GM19099 (cell line): ENCODE results near the gene MAP1B.

Experiments
- POLR2A ChIP-seq: IDR thresholded peaks from 3 replicates; pipeline ENCODE4 v1.6.1; 2011; ENCODE audit warnings: low read depth; ENCODE audit not compliant: insufficient read length; ENCODE audit errors: extremely low read depth

The MAP1B gene

DNA sequence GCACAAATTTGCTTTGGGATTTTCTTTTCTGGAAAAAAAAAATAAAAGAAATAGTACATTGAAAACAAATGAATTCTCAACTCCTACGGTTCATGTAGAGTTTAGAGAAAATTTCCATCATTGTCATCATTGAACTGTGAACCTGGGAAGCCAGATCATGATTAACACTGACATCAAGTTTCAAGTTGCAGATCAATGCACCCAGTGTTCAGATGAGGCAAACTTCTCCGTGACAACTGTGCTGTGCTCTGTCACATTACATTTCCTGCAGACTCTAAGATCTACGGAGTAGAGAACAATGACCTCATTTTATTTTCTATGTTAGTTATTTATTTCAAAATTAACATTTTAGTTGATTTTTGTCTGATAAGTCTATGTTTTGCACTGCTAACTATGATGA is 99.7 kb downstream of the MAP1B start:
- TF ChIP-seq POLR2A: no peak

DNA sequence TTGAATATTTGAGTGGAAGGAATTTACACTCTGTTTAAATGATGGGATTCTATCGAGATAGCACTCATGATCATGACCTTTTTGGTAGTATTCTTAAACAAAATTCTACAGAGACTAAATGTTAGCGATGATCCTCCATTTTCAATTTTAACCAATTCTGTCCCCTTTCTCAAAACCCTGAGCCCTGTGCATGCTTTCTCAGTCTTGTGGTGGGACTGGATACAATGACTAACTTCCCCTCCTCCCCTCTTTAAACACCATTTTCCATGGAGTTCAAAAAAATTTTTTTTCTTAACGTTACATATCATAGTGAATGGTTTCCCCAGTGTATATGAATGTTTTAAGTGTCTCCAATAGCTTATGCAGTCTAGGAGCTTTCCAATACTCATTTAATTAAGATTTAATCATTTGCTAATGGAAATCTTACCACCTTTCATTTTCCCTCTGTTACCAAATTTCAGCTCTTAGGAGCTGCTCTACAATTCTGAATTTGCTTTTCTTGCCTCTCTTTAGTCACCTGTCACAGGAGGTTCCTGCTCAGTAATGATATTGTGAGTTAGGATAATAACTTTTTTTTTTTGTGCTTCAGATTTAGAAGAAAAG is 101.2 kb downstream of the MAP1B start:
- no peak for TF ChIP-seq POLR2A

DNA sequence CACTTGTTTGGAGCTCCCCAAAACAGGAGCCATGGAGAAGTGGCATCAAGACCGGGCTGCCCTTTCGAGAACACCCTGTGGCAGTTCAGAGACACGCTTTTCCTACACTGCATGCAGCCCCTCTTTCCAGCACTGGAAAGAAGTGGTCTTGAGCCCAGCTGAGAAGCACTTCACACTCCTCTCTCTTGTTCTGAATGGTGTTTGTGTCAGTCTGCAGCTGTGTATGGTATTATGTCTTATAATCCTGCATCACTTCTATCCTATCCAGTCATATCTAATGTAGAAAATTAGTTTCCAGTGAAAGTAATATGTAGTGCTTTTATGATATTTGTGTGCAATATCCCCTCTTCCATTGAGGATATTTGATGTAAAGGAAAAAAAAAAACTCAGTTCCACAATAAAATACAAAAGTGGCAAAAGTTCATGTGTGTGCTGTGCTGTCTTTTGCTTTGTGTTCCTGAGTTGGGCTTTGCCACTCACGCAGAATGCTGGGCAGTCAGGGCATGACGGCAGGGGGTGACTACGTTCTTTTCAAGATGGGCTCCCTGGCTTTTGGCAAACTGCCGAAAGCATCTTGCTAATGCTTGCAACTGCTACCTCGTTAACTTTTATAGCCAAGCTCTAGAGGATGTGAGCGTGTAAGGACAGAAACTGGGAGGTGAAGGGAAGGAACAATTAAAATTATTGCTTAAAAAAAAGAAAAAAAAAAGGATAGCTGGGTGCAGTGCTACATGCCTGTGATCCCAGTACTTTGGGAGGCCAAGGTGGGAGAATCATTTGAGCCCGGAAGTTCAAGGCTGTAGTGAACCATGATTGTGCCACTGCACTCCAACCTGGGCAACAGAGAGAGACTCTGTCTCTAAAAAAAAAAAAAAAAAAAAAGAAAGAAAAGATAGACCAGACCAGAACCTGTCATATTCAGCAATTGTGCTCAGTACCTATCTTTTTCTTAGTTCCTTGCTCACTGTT is 102.2 kb downstream of the MAP1B start:
- TF ChIP-seq POLR2A: no peak

DNA sequence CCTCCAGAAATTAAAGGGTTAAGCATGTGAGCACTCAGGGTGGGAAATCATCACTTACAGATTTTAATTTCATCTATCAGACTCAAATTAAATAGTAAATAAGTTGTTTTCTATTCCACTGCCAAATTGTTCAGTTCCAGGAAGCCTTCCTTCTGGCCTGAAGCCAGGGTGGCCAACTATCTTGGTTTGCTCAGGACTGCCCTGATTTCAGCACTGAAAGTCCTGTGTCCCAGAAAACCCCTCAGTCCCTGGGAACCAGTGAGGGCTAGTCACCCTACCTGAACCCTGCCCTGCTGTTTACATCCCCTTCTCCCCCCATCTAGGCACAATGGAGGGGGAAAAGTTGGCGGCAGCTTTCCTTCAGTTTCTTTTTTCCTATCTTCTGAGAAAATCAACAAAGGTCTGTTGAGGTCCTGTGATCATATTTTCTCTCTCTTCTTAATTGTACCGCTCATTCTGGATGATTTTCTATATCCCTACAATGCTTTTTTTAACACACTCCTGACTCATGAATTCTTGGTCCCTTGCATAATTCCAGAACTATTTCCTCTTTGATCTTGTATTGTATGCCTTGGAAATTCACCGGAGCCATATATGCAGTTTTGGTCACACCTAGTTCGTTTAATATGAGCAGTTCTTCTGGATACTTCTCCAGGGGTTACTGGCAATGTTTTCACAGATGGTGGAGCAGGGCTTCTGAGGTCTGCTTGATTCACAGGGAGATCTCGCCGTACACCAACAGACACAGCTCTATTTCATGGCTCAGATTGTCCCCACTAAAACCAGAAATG is 103.8 kb downstream of the MAP1B start:
- TF ChIP-seq POLR2A: no peak

DNA sequence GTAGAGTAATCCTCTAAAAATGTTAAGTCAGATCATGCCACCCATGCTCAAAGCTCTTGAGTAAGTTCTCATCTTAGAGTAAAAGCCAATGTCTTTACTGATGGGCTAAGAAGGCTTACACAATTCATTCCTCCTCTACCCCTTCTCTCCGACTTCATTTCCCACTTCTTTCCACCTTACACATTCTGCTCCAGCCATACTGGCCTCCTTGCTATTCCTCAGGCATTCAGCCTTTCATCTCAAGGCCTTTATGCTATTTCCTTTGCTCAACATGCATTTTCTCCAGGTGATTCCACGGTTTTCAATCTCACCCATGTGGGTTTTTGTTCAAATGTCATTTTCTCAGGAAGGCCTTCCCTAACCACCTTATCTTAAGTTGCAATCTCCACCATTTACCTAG is 104.9 kb downstream of the MAP1B start:
- TF ChIP-seq POLR2A: no peak

DNA sequence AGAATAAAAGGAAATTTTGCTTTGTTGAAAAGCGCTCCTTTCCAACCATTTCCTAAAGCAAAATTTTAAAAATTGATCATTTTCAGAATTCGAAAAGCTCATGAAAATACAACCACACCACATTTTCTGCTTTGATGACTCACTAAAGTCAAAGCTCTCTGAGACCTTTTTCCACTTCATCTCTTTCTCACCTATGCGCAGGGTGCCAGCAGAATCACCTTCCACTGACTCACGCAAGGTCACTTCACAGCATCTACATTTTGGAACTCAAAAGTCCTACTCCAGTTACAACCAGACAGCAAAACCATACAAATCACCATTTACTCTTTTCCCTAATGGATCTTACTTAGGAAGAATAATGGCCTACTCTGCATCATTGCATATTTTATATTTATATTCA is 106.2 kb downstream of the MAP1B start:
- TF ChIP-seq POLR2A: no peak

DNA sequence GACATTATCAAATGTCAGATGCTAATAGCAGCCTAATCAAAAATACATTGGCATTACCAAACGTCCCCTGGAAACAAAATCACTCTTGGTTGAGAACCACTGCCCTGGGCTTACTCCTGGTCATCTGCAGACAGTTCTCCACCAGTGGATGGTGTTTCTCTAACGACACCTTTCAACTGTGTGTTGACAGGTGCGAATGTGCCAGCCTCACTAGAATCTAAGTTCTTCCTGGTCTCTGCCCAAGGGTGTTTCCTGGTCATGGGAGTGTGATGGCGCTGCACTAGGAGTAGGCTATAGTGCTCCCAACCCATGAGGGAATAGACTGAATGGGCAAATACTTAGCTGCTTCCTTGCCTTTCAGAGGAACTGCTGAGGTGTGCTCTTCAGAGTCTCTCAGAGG is 106.9 kb downstream of the MAP1B start:
- TF ChIP-seq POLR2A: no peak

DNA sequence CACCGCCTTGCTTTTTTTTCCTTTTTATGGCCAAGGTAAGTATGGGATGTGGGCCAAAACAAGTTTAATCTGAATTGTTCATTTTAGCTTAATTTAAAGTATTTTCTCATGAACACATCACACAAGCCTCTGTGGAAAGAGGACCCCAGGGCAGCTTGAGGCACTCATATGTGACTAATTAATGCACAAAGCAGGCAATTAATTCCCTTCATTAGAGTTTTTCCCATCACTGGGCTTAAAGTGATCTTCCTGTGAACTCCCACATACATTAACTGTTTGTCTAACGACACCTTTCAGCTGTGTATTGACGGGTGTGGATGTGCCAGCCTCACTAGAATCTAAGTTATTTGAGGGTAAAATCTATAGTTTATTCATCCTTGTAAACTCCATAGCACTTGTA is 109.5 kb downstream of the MAP1B start:
- no peak for TF ChIP-seq POLR2A

DNA sequence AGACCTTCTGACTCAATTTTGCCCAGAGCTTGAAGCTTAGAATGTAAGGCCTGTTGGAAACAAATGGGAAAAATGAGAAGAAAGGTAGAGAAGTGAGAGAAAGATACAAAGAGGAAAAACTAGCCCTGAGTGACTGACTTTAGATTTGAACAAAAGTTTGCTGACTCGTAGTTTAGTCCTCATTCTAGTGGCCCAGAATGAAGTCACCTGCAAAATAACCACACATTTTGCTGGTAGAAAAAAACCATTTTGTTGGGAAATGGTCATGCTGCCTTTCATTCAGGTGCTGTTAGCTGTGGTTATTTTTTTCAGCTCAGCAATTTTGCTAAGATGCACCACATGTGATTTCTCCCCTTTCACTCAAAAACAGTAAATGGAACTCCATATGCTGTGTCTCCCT is 113.8 kb downstream of the MAP1B start:
- no peak for TF ChIP-seq POLR2A

DNA sequence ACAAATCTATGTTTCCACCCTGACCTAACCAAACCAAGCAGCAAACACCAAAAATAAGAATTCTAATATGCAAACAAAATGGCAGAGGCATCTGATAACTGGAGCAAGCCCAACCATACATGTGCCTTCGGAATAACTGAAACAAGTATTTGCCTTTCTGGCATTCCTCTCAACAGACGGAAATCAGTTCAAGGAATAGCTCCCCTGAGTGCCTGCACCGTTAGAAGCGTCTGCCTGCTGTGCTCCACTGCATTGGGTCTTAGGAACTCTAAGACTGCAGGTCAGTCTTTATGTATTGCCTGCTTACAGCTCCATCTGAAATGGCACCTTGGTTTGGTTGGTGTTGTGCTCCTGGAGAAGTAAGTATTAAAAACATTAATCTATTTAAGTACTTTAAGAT is 114.3 kb downstream of the MAP1B start:
- no peak for TF ChIP-seq POLR2A

DNA sequence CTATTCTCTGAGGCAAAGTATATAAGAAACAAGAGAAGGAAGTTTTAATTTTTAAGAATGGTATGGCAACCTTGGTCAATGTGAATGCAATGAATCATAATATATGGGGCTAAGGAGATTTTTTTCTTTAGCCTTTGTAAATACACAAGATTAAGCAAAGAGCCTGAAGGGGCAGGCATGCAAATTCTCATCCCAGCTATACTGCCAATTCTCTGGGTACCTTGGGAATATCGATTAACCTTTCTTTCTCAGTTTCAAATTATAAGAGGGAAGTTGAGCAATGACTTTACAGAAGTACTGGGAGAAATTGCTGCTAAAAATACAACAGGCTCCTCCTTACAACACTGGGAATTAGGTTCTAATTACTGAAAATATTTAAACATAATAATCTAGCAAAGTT is 115.2 kb downstream of the MAP1B start:
- no peak for TF ChIP-seq POLR2A

DNA sequence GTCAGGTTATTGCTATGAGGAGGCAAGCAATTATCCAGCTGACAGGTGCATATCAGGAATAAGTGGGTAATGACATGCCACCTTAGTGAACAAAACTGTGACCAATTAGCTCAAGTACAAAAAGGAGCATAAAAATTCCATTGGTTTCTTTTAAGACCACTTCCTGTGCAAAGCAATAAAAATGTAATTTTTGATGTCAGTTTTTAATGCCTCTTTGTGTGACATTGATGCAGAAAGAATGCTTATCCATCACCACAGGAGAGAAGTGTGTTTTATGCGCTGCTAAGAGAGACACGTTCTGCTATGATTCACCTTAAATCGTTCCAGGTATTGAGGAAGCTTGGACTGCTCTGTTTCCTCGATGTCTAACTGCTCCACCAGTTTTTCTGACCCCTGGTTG is 116.1 kb downstream of the MAP1B start:
- TF ChIP-seq POLR2A: no peak

DNA sequence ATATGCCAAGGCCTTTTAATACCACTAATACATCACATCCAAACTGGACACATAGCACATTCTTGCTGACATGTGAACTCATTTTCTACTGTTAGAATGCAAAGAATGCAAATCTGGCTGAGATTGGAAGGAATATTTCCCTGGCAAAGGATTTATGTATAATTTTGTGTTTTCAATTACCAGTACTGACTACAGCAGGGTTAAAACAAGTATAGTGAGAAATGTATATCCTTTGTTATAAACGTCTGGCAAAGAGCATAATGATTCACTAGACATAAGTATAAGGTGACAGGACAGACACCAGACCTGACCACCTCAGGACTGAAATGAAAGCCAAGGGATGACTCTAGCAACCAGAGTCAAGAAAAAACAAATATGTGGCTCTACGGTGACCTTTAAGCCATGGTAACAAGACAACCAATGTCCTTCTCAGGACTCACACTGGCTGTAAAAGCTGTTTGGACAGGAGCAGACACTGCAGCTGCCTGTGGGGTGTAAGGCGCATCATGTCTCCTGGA is 117.7 kb downstream of the MAP1B start:
- TF ChIP-seq POLR2A: no peak

DNA sequence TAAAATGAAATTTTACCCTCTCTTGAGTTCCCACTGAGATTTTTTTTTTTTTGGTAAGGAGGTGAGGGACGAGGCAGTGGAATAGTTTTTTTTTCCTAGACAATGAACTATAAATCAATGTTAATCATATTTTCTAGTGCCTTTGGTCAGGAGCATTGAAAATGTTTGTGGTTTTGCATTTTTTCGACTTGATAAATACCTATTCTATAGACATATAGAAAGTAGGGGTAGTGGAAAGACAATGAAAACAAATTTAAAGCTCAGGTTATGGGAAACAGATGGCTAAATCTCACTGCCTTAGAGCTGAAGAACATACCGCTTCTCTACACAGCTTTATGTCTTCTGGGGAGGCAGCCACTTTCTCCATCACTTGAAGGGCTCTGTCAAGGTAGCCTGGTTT is 118.5 kb downstream of the MAP1B start:
- no peak for TF ChIP-seq POLR2A

DNA sequence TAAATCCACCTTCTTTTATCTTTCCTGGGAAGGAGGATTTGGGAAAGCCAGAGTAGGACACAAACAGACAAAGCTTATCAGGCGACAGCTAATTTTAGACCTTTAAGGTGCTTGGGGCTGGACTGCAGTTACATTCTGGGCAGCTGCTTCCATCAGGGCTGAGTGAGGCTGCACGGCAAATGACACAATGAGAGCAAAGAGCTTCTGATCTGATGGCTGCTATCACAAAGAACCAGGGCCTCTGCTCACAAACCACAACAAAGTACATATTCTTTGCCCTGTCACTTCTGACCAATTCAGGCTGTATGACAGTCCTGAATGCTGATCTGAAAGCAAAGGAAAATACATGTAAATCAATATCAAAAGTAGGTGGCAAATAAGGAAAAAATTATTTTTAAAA is 119.7 kb downstream of the MAP1B start:
- no peak for TF ChIP-seq POLR2A

DNA sequence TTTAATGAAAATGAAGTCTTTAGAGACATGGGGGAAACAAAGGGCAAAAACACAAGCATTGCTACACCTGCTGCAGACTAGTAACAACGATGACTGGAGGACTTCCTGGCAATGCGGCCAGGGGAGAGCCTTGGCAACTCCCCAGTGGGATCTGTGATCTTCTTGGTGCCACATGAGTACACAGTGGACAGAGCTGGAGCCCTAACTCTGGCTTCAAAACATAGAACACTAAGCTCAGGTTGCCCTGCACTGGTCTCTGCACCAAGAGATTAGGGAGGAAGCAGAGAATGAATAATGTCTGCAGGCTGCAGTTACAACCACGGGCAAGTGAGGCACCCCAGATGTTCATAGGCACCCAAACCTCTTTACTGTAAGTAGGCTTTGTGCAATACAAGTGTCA is 121.7 kb downstream of the MAP1B start:
- no peak for TF ChIP-seq POLR2A

DNA sequence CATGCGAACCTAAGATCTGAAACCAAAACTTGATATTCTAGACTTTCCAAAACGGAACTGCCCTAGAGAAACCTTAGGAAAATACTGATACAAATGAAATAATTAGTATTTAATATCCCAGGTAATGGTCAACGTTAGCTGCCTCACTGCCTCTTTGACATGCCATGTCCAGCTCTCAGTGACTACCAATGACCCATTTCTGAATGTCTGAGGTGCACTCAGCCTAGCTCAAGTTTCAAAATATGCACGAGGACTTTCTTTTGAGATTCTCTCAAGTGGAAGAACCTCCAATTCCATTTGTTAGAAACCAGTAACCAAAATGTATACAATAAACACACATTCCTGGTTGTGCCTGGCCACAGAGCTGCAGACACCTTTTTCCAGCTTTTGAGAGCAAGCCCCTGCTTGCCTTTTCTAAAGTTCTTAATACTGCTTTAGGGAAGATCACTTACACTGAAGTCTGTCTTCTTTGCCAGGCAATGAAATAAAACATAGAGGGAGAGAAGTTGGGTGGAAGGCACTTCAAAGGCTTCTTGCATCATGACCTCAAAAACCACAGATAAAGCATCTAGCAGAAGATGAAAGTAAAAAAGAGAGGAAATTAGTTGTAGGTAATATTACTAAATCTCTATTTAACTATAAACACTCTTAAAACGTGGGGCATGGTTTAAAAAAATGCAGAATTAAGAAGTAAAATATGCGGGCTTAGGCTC is 124.9 kb downstream of the MAP1B start:
- no peak for TF ChIP-seq POLR2A
